RPMI8226 (cell line): ENCODE measurements around the gene HOXB7.

Experiments used
- DNase-seq: peaks from one replicate; pipeline ENCODE4 v3.0.0-alpha.2; 2015

Gene HOXB7

GRCh38 chr17:48610282-48611211, at the start of gene HOXB7:
Gene HOXB7 (minus strand): TSS chr17:48611017. CDS start chr17:48610918, 99 bp downstream.
- peak; percentile 67 for DNase-seq

GRCh38 chr17:48655913-48656312, 45.1 kb upstream of the HOXB7 start:
- no peak for DNase-seq

GRCh38 chr17:48649741-48650140, 38.9 kb upstream of the HOXB7 start:
- DNase-seq, result no peak

GRCh38 chr17:48647963-48648245, 37.1 kb upstream of the HOXB7 start:
- DNase-seq, result no peak

GRCh38 chr17:48647103-48647962, 36.5 kb upstream of the HOXB7 start:
- DNase-seq, result peak; percentile 29

- peak; percentile 27 for DNase-seq
Measured at GRCh38 chr17:48646183-48647102, 35.6 kb upstream of the HOXB7 start.

- no peak for DNase-seq
Measured at GRCh38 chr17:48645639-48646182, 34.9 kb upstream of the HOXB7 start.

- DNase-seq, result no peak
Measured at GRCh38 chr17:48644910-48645557, 34.2 kb upstream of the HOXB7 start.

- DNase-seq, result no peak
Measured at GRCh38 chr17:48644159-48644558, 33.3 kb upstream of the HOXB7 start.

- DNase-seq, result no peak
Measured at GRCh38 chr17:48643697-48644012, 32.8 kb upstream of the HOXB7 start.

GRCh38 chr17:48642843-48643696, 32.3 kb upstream of the HOXB7 start:
- DNase-seq, result no peak

GRCh38 chr17:48642059-48642842, 31.4 kb upstream of the HOXB7 start:
- peak; percentile 18 for DNase-seq

- peak; percentile 84 for DNase-seq
Measured at GRCh38 chr17:48641541-48642058, 30.8 kb upstream of the HOXB7 start.

- DNase-seq, result no peak
Measured at GRCh38 chr17:48640858-48641180, 30.0 kb upstream of the HOXB7 start.

GRCh38 chr17:48639982-48640857, 29.4 kb upstream of the HOXB7 start:
- no peak for DNase-seq

GRCh38 chr17:48639136-48639535, 28.3 kb upstream of the HOXB7 start:
- DNase-seq, result no peak

GRCh38 chr17:48637323-48638260, 26.8 kb upstream of the HOXB7 start:
- DNase-seq, result no peak
